Brain microvascular endothelial cell (primary cell): ENCODE data around the gene TRIM34.
"Not testable (repeated sequence)": the region's sequence is repeated elsewhere in the genome, so short reads cannot be mapped to it uniquely, and the experiment has no call there.

Experiments used
- DNase-seq: peaks from one replicate; pipeline ENCODE4 v3.0.0-alpha.2; 2020
- H3K27ac ChIP-seq: fragments of 250-450 bp; sonication (Bioruptor Pico); 2 replicates; pipeline ENCODE4 v1.5.1; 2020; ENCODE audit warnings: mild to moderate bottlenecking, moderate library complexity
- H3K27me3 ChIP-seq: fragments of 250-450 bp; sonication (Bioruptor Pico); replicated peaks from 2 replicates; pipeline ENCODE4 v1.5.1; 2020; ENCODE audit warnings: mild to moderate bottlenecking
- H3K36me3 ChIP-seq: fragments of 250-450 bp; sonication (Bioruptor Pico); replicated peaks from 2 replicates; pipeline ENCODE4 v1.5.1; 2020; ENCODE audit warnings: mild to moderate bottlenecking
- H3K4me3 ChIP-seq: 2 replicates; pipeline ENCODE4 v1.5.1; 2011; ENCODE audit warnings: low read depth, mild to moderate bottlenecking, control low read depth, low read length, moderate library complexity
- in situ Hi-C: cut with HindIII; loops from 2 replicates; pipeline ENCODE4 v1.10.0; 2017; ENCODE audit warnings: low sequenced_read_pairs, low pct_ligation_motif_present
- TF ChIP-seq, protein P1 (sequence below): IDR thresholded peaks from 2 replicates; pipeline ENCODE4 v1.5.1; 2011; ENCODE audit warnings: low read depth, mild to moderate bottlenecking, moderate library complexity, low read length, control low read depth, inconsistent platforms; ENCODE audit errors: missing control alignments

The TRIM34 gene

DNA sequence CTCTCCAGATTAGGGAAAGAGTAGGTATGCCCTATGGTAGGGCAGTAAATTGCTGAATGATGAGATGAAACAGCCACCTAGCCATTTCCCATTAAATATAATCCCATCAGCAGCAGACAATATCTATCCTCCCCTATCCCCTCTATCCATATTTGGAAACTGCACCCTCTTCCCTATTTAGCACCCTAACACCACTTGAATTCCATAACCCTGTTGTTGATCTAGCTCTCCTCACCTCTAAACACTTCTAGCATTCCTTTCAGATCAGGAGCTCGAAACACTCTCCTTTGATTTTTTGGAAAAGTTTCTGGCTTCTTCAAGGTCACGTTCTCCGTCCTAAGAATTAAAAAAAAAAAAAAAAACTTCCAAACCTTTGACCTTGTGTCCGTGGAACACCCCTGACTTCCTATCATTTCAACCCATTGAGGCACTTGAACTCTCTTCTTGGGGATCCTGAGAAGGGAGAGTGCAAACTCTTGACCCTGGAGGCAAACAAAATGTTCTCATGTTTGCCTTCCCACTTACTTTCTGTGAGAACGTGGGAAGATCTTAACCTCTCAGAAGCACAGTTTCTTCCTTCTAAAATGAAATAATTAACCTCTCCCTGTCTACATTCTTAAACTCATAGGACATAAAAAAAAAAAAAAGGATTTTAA is 41.1 kb downstream of the TRIM34 start:
- no peak for DNase-seq
- Histone ChIP-seq H3K36me3 (peaks cover 21% of the 10 kb centered on the region), H3K4me3 (no peak overlapping the region), H3K27ac (no peak overlapping the region), H3K27me3 (no peaks in the 10 kb centered on the region)
- in situ Hi-C loops = no loop called here
- TF ChIP-seq, protein P1, sequence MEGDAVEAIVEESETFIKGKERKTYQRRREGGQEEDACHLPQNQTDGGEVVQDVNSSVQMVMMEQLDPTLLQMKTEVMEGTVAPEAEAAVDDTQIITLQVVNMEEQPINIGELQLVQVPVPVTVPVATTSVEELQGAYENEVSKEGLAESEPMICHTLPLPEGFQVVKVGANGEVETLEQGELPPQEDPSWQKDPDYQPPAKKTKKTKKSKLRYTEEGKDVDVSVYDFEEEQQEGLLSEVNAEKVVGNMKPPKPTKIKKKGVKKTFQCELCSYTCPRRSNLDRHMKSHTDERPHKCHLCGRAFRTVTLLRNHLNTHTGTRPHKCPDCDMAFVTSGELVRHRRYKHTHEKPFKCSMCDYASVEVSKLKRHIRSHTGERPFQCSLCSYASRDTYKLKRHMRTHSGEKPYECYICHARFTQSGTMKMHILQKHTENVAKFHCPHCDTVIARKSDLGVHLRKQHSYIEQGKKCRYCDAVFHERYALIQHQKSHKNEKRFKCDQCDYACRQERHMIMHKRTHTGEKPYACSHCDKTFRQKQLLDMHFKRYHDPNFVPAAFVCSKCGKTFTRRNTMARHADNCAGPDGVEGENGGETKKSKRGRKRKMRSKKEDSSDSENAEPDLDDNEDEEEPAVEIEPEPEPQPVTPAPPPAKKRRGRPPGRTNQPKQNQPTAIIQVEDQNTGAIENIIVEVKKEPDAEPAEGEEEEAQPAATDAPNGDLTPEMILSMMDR = no peak

DNA sequence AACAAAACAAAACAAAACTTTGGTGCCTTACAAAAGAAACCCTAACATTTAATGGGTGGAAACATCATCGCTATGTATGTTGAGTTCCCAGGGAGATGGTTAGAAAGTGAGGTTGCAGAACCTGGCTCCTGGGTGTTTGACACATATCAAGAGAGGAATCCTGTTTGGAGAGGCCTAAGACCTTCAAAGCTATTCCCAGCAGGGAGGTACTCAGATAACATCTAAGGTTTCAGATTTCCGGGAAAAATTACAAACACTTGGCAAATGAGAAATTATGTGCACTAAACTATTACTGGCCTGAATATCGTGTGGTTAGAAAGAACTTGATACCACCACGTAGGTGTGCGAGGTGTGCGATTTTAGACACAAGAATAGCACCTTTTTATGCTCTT is 41.6 kb downstream of the TRIM34 start:
- Histone ChIP-seq H3K27me3 (no peaks in the 10 kb centered on the region), H3K36me3 (peaks cover 21% of the 10 kb centered on the region), H3K27ac (no peak overlapping the region), H3K4me3 (no peak overlapping the region)
- in situ Hi-C loops = no loop called here
- TF ChIP-seq, protein P1 = no peak
- peak; percentile 7 for DNase-seq

DNA sequence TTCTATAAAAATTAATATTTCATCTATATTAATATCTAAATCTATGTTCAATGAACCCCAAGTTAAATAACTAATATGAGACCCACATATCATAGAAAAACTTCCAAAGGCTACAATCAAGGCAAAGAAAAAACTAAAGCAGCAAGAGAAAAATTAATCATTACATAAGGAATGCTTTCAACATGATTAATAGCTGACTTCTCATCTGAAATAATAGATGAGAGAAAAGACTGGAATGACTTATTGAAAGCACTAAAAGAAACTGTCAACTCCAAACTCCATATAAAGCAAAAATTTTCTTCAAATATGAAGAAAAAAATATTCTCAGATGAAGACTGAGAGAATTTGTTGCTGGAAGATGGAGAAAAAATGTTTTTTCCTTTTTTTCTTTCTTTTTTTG is 47.0 kb downstream of the TRIM34 start:
- in situ Hi-C loops = no loop called here
- Histone ChIP-seq H3K4me3 (no peak overlapping the region), H3K27ac (no peak overlapping the region), H3K27me3 (no peaks in the 10 kb centered on the region), H3K36me3 (peaks cover 7% of the 10 kb centered on the region)
- TF ChIP-seq, protein P1 = no peak
- no peak for DNase-seq

DNA sequence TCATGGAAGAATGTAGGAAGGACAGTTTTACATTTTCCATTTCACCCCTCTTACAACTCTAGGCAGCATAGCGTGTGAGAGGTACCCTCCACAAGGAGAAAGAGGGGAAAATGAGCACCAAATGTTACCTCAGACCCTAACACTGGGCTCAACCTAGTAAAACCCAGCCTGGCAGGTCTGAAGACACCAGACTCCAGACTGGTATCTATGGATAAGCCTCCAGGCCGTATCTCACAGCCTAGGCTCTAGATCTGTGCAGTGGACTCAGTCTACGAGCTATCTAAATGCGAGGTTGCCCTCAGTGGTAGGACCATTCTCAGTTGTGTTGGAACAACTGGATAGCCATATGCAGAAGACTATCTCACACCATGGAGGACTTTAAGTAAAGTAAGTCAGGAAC is 49.6 kb downstream of the TRIM34 start:
- H3K36me3 ChIP-seq = peaks cover 22% of the 10 kb centered on the region
- in situ Hi-C loops = no loop called here
- H3K27ac ChIP-seq = no peak overlapping the region
- no peak for DNase-seq
- TF ChIP-seq, protein P1 = no peak
- H3K27me3 ChIP-seq = no peaks in the 10 kb centered on the region
- H3K4me3 ChIP-seq = no peak overlapping the region

DNA sequence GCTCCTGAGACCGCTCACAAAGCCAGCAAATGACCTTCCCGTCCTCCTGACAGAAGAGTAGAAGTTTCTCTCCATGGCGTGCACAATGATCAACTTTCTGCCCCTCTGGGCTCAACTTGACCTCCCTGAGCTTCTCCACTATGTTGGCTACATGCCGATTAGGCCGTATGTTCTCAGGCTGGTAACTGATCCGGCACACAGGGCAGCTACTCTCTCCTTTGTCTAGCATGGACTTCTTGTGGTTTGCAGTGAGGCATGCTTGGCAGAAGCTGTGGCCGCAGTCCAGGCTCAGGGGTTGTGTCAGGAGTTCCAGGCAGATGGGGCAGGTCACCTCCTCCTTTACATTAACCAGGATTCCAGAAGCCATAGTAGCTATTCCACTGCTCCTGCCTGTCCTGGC is 55.0 kb downstream of the TRIM34 start:
- H3K27ac ChIP-seq = no peak overlapping the region
- peaks cover 18% of the 10 kb centered on the region for H3K36me3 ChIP-seq
- DNase-seq = no peak
- no peaks in the 10 kb centered on the region for H3K27me3 ChIP-seq
- in situ Hi-C loops = loop anchor here (25.0 kb wide), 1 partner anchor 93 kb away; the partner anchor contains the start of genes OR52B6 and TRIM6
- TF ChIP-seq, protein P1 = no peak
- H3K4me3 ChIP-seq = no peak overlapping the region

DNA sequence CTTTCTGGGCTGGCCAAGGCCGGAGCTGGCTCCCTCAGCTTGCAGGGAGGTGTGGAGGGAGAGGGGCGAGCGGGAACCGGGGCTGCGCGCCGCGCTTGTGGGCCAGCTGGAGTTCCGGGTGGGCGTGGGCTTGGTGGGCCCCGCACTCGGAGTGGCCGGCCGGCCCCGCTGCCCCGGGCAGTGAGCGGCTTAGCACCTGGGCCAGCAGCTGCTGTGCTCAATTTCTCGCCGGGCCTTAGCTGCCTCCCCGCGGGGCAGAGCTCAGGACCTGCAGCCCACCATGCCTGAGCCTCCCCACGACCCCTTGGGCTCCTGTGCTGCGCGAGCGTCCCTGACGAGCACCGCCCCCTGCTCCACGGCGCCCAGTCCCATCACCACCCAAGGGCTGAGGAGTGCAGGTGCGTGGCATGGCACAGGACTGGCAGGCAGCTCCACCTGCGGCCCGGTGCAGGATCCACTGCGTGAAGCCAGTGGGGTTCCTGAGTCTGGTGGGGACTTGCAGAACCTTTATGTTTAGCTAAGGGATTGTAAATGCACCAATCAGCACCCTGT is 58.2 kb downstream of the TRIM34 start:
- not testable (repeated sequence) for DNase-seq, H3K4me3 ChIP-seq, H3K27me3 ChIP-seq, H3K27ac ChIP-seq
- peaks cover 12% of the 10 kb centered on the region for H3K36me3 ChIP-seq
- in situ Hi-C loops = loop anchor here (25.0 kb wide), 1 partner anchor 96 kb away; the partner anchor contains the start of genes OR52B6 and TRIM6

DNA sequence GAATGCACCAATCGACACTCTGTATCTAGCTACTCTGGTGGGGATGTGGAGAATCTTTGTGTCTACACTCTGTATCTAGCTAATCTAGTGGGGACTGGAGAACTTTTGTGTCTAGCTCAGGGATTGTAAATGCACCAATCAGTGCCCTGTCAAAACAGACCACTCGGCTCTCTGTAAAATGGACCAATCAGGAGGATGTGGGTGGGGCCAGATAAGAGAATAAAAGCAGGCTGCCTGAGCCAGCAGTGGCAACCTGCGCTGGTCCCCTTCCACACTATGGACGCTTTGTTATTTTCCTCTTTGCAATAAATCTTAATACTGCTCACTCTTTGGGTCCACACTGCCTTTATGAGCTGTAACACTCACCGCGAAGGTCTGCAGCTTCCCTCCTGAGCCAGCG is 58.8 kb downstream of the TRIM34 start:
- DNase-seq = peak; percentile 9
- not testable (repeated sequence) for H3K4me3 ChIP-seq, H3K27me3 ChIP-seq, H3K36me3 ChIP-seq
- peak overlapping the region; percentile 98 for H3K27ac ChIP-seq
- in situ Hi-C loops = loop anchor here (25.0 kb wide), 1 partner anchor 96 kb away; the partner anchor contains the start of genes OR52B6 and TRIM6
